Liver (tissue), 9 donors: ENCODE data around the gene IL21R. TPM values are rescaled to one million over a fixed set of nuclear protein-coding genes. Genes with fewer than 3 reads are reported as not detected.

Experiments
- DNase-seq: peaks from one replicate; pipeline ENCODE4 v3.0.0-alpha.2; 2017; ENCODE audit warnings: low spot score
- H3K27ac ChIP-seq, 2 donors: one replicate each; pipeline ENCODE4 v1.7.0; 2013; ENCODE audit warnings: inconsistent platforms in 2 of 2, low read length in 2 of 2, control low read depth in 1 of 2, low read depth in 1 of 2, mild to moderate bottlenecking in 1 of 2
- H3K27me3 ChIP-seq, 4 donors: one replicate each; pipeline versions ENCODE4 v1.6.1 to v1.7.0; 2013; ENCODE audit warnings: low read length in 3 of 4, inconsistent platforms in 1 of 4, mild to moderate bottlenecking in 1 of 4, moderate library complexity in 1 of 4; ENCODE audit not compliant: control insufficient read depth in 4 of 4, insufficient read depth in 4 of 4
- H3K36me3 ChIP-seq, 4 donors: one replicate each; pipeline versions ENCODE4 v1.6.1 to v1.7.0; 2013; ENCODE audit warnings: low read length in 3 of 4, mild to moderate bottlenecking in 3 of 4, low read depth in 1 of 4, moderate library complexity in 1 of 4; ENCODE audit not compliant: control insufficient read depth in 4 of 4, insufficient read depth in 3 of 4
- H3K4me1 ChIP-seq, 4 donors: one replicate each; pipeline versions ENCODE4 v1.6.1 to v1.7.0; 2013; ENCODE audit warnings: low read length in 3 of 4, mild to moderate bottlenecking in 3 of 4, moderate library complexity in 1 of 4; ENCODE audit not compliant: control insufficient read depth in 4 of 4, insufficient read depth in 4 of 4
- H3K4me3 ChIP-seq, 3 donors: one replicate each; pipeline versions ENCODE4 v1.6.1 to v1.7.0; 2013; ENCODE audit warnings: low read length in 3 of 3, control low read depth in 1 of 3, low read depth in 1 of 3, mild to moderate bottlenecking in 1 of 3
- H3K9ac ChIP-seq, 2 donors: one replicate each; pipeline ENCODE4 v1.7.0; 2013; ENCODE audit warnings: low read length in 2 of 2, mild to moderate bottlenecking in 2 of 2, moderate library complexity in 2 of 2, control low read depth in 1 of 2, low read depth in 1 of 2
- H3K9me3 ChIP-seq, 4 donors: one replicate each; pipeline versions ENCODE4 v1.6.1 to v1.7.0; 2013; ENCODE audit warnings: low read length in 3 of 4; ENCODE audit not compliant: control insufficient read depth in 4 of 4
- ATF3 ChIP-seq: IDR thresholded peaks from 2 replicates; pipeline ENCODE4 v1.6.1; 2016; ENCODE audit warnings: antibody characterized with exemption
- EGR1 ChIP-seq, 2 donors: IDR thresholded peaks; 2 replicates each; pipeline ENCODE4 v1.6.1; 2016 to 2018; ENCODE audit warnings: antibody characterized with exemption in 2 of 2, low read depth in 2 of 2
- FOXA1 ChIP-seq: IDR thresholded peaks from 2 replicates; pipeline ENCODE4 v1.6.1; 2016; ENCODE audit warnings: antibody characterized with exemption
- FOXA2 ChIP-seq: IDR thresholded peaks from 2 replicates; pipeline ENCODE4 v1.6.1; 2016; ENCODE audit warnings: antibody characterized with exemption
- GABPA ChIP-seq, 2 donors: IDR thresholded peaks in 1 of 2; conservative IDR thresholded peaks in 1 of 2; 2 replicates each; pipeline ENCODE4 v1.6.1; 2016; ENCODE audit warnings: antibody characterized with exemption in 2 of 2, mild to moderate bottlenecking in 1 of 2, moderate library complexity in 1 of 2
- HNF4A ChIP-seq, 2 donors: conservative IDR thresholded peaks; 2 replicates each; pipeline ENCODE4 v1.6.1; 2016; ENCODE audit warnings: antibody characterized with exemption in 2 of 2, mild to moderate bottlenecking in 2 of 2
- HNF4G ChIP-seq: IDR thresholded peaks from 2 replicates; pipeline ENCODE4 v1.6.1; 2016; ENCODE audit warnings: antibody characterized with exemption
- JUND ChIP-seq, 2 donors: IDR thresholded peaks; 2 replicates each; pipeline ENCODE4 v1.6.1; 2016; ENCODE audit warnings: antibody characterized with exemption in 2 of 2
- NR2F2 ChIP-seq: IDR thresholded peaks from 2 replicates; pipeline ENCODE4 v1.6.1; 2016; ENCODE audit warnings: antibody characterized with exemption
- RAD21 ChIP-seq, 2 donors: IDR thresholded peaks; 2 replicates each; pipeline ENCODE4 v1.6.1; 2016; ENCODE audit warnings: antibody characterized with exemption in 2 of 2, mild to moderate bottlenecking in 2 of 2
- RXRA ChIP-seq, 2 donors: IDR thresholded peaks; 2 replicates each; pipeline ENCODE4 v1.6.1; 2017 to 2018; ENCODE audit warnings: antibody characterized with exemption in 2 of 2, mild to moderate bottlenecking in 1 of 2
- SP1 ChIP-seq: IDR thresholded peaks from 2 replicates; pipeline ENCODE4 v1.6.1; 2018; ENCODE audit warnings: antibody characterized with exemption, mild to moderate bottlenecking
- TAF1 ChIP-seq: conservative IDR thresholded peaks from 2 replicates; pipeline ENCODE4 v1.6.1; 2016; ENCODE audit warnings: antibody characterized with exemption, mild to moderate bottlenecking
- YY1 ChIP-seq: IDR thresholded peaks from 2 replicates; pipeline ENCODE4 v1.6.1; 2016; ENCODE audit warnings: antibody characterized with exemption, mild to moderate bottlenecking
- WGBS: extraction: QIAGEN DNeasy Blood & Tissue Kit; methylation state at CpG from one replicate; pipeline ENCODE4 v1.1.7; 2013; 5-methylcytosine and 5-hydroxymethylcytosine counted together
- polyA plus RNA-seq, 2 donors: library from polyadenylated mRNA; stranded (reverse) in 1 of 2; unstranded in 1 of 2; fragments of 200-250 nt in 1 of 2; fragments of >200 nt in 1 of 2; fragmentation: Nextera tagmentation in 1 of 2; extraction: Ambion mirVana in 1 of 2; gene quantifications; one replicate each; pipeline versions ENCODE4 v1.2.1 to v1.2.3, GENCODE V29; 2013 to 2015
- total RNA-seq, 2 donors: library from RNA; depleted of rRNA; stranded (reverse); fragments of >200 nt; gene quantifications; one replicate each; pipeline ENCODE4 v1.2.3, GENCODE V29; 2014
- TF ChIP-seq, protein P1 (sequence below): IDR thresholded peaks from 2 replicates; pipeline ENCODE4 v1.6.1; 2016; ENCODE audit warnings: antibody characterized with exemption
- TF ChIP-seq, protein P2 (sequence below): fragments of 150-350 bp; IDR thresholded peaks from 2 replicates; pipeline ENCODE4 v1.5.1; 2017; ENCODE audit warnings: improper control_type of control experiment, low read depth, low read length; ENCODE audit not compliant: missing input control
- TF ChIP-seq, protein P3 (sequence below): IDR thresholded peaks from 2 replicates; pipeline ENCODE4 v1.6.1; 2016; ENCODE audit warnings: antibody characterized with exemption
- donor health status: healthy.
- donor health status: healthy.
- donor health status: healthy.
- donor health status: healthy.
- donor health status: healthy.

IL21R gene
- total and polyA plus RNA-seq, 4 donors = 0.19 to 0.84 (median 0.39) TPM

- 94% methylated on average over 9 of the region's 9 CpGs for WGBS
- no peak overlapping the region for H3K27ac ChIP-seq
- no peak overlapping the region for H3K4me3 ChIP-seq
- TF ChIP-seq HNF4G (no peak), FOXA1 (no peak), GABPA (IDR thresholded peaks at IDR 0.05 in 1 of 2, conservative IDR thresholded peaks at IDR 0.05 in 1 of 2) (no peak), TAF1 (no peak), RAD21 (IDR thresholded peaks at IDR 0.05) (no peak), EGR1 (IDR thresholded peaks at IDR 0.05; ENCODE audit: low read depth in 2 of 2) (no peak), FOXA2 (no peak), JUND (IDR thresholded peaks at IDR 0.05) (no peak), RXRA (IDR thresholded peaks at IDR 0.05) (no peak), YY1 (no peak), SP1 (no peak), HNF4A (conservative IDR thresholded peaks at IDR 0.05) (no peak), ATF3 (no peak)
- TF ChIP-seq, protein P1, sequence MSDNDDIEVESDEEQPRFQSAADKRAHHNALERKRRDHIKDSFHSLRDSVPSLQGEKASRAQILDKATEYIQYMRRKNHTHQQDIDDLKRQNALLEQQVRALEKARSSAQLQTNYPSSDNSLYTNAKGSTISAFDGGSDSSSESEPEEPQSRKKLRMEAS = no peak
- peaks cover 8 to 84% (median 56%) of the 10 kb centered on the region in 4 donors for H3K36me3 ChIP-seq
- H3K9ac ChIP-seq = no peak overlapping the region
- no peaks in the 10 kb centered on the region for H3K27me3 ChIP-seq
- H3K9me3 ChIP-seq = no peaks in the 10 kb centered on the region
- no peak for DNase-seq
- no peaks in the 10 kb centered on the region for H3K4me1 ChIP-seq
Measured at GRCh38 chr16:27475561-27475960, 73.6 kb downstream of the IL21R start.

GRCh38 chr16:27476240-27476639 is 74.3 kb downstream of the IL21R start:
- TF ChIP-seq, protein P1 = no peak
- TF ChIP-seq, protein P2, sequence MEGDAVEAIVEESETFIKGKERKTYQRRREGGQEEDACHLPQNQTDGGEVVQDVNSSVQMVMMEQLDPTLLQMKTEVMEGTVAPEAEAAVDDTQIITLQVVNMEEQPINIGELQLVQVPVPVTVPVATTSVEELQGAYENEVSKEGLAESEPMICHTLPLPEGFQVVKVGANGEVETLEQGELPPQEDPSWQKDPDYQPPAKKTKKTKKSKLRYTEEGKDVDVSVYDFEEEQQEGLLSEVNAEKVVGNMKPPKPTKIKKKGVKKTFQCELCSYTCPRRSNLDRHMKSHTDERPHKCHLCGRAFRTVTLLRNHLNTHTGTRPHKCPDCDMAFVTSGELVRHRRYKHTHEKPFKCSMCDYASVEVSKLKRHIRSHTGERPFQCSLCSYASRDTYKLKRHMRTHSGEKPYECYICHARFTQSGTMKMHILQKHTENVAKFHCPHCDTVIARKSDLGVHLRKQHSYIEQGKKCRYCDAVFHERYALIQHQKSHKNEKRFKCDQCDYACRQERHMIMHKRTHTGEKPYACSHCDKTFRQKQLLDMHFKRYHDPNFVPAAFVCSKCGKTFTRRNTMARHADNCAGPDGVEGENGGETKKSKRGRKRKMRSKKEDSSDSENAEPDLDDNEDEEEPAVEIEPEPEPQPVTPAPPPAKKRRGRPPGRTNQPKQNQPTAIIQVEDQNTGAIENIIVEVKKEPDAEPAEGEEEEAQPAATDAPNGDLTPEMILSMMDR = no peak
- no peak for TF ChIP-seq TAF1
- TF ChIP-seq SP1 = no peak
- no peak for TF ChIP-seq RAD21 (IDR thresholded peaks at IDR 0.05)
- TF ChIP-seq HNF4G = no peak
- no peak for TF ChIP-seq GABPA (IDR thresholded peaks at IDR 0.05 in 1 of 2, conservative IDR thresholded peaks at IDR 0.05 in 1 of 2)
- no peak for TF ChIP-seq EGR1 (IDR thresholded peaks at IDR 0.05; ENCODE audit: low read depth in 2 of 2)
- no peak for TF ChIP-seq YY1
- TF ChIP-seq, protein P3, sequence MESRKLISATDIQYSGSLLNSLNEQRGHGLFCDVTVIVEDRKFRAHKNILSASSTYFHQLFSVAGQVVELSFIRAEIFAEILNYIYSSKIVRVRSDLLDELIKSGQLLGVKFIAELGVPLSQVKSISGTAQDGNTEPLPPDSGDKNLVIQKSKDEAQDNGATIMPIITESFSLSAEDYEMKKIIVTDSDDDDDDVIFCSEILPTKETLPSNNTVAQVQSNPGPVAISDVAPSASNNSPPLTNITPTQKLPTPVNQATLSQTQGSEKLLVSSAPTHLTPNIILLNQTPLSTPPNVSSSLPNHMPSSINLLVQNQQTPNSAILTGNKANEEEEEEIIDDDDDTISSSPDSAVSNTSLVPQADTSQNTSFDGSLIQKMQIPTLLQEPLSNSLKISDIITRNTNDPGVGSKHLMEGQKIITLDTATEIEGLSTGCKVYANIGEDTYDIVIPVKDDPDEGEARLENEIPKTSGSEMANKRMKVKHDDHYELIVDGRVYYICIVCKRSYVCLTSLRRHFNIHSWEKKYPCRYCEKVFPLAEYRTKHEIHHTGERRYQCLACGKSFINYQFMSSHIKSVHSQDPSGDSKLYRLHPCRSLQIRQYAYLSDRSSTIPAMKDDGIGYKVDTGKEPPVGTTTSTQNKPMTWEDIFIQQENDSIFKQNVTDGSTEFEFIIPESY = no peak
- no peak for TF ChIP-seq NR2F2
- TF ChIP-seq FOXA1 = no peak
- 96% methylated on average over 9 of the region's 9 CpGs for WGBS
- Histone ChIP-seq H3K9me3 (no peaks in the 10 kb centered on the region), H3K4me1 (no peaks in the 10 kb centered on the region), H3K4me3 (no peak overlapping the region), H3K27me3 (no peaks in the 10 kb centered on the region), H3K9ac (no peak overlapping the region), H3K36me3 (peaks cover 5 to 84% (median 55%) of the 10 kb centered on the region in 4 donors), H3K27ac (no peak overlapping the region)
- no peak for DNase-seq
